Measurements from ENCODE around the gene PRKCA. TPM values are rescaled to one million over a fixed set of nuclear protein-coding genes. Genes with fewer than 3 reads are reported as not detected.
A peak's percentile ranks its signal among the peaks of the same experiment; 100 is the strongest.

The PRKCA gene
- total and polyA plus RNA-seq, 10 of the 15 experiments (the other 5 are each of a cell fraction or from before 2014, with no cell fraction given): 0.11 to 14.6 (median 0.72) TPM

GRCh38 chr17:66695098-66695497 lies 392.7 kb downstream of the PRKCA start:
- H3K27me3 ChIP-seq (replicated peaks in 1 of 2; ENCODE audit: control insufficient read depth in 2 of 2, insufficient read depth in 2 of 2, low read length in 1 of 2): no peaks in the 10 kb centered on the region
- no peaks in the 10 kb centered on the region for H3K36me3 ChIP-seq (ENCODE audit: control insufficient read depth in 2 of 2, insufficient read depth in 2 of 2, low read length in 1 of 2)
- FAIRE-seq (no peak), ATAC-seq (peak; percentile 26; the same call in 2 of the 3 replicates), DNase-seq (ENCODE audit: low read depth, low spot score) (no peak)
- CTCF ChIA-PET: interaction anchor here (0.5 to 2.2 kb wide), 9 partner anchors 8 to 791 kb away, joined by 3 to 9 read pairs (median 4); no protein-coding TSS in a partner anchor
- in situ Hi-C loops (cut with MboI) (no loop called here), intact Hi-C loops (cut with micrococcal nuclease; ENCODE audit: unreplicated experiment) (no loop called here)
- H3K4me3 ChIP-seq: no peak overlapping the region
- H4K20me1 ChIP-seq (ENCODE audit: control insufficient read depth, insufficient read depth): no peaks in the 10 kb centered on the region
- H3K27ac ChIP-seq (ENCODE audit: control insufficient read depth, insufficient read depth): no peak overlapping the region
- no peak overlapping the region for H2AFZ ChIP-seq (ENCODE audit: control insufficient read depth, low read depth, low read length)
- H3K79me2 ChIP-seq (ENCODE audit: control insufficient read depth, insufficient read depth, low read length): no peaks in the 10 kb centered on the region
- POLR2A ChIA-PET: interaction anchor here (0.7 to 1.3 kb wide), 3 partner anchors 9 to 543 kb away, joined by 3 to 6 read pairs (median 5); no protein-coding TSS in a partner anchor
- peaks cover 4% of the 10 kb centered on the region; the same call in 1 of the 2 replicates for H3K4me1 ChIP-seq (ENCODE audit: control insufficient read depth, insufficient read depth, low read length)
- WGBS (ENCODE audit: insufficient coverage, insufficient replicate concordance, low lambda C conversion rate, missing lambda C conversion rate): 5% methylated on average over 5 of the region's 5 CpGs
- no peak overlapping the region for H3K4me2 ChIP-seq (ENCODE audit: control insufficient read depth, insufficient read depth)
- no peak overlapping the region for H3K9ac ChIP-seq (ENCODE audit: control insufficient read depth, insufficient read depth, low read length)
- BruUV-seq (replicated peaks): no TSS peak
- RAD21 ChIA-PET (ENCODE audit: unreplicated experiment): interaction anchor here (1.8 to 2.5 kb wide), 2 partner anchors 10 to 15 kb away, joined by 4 to 17 read pairs; no protein-coding TSS in a partner anchor
- TF ChIP-seq SMARCA5 (IDR thresholded peaks at IDR 0.05) (no peak), ZBTB40 (IDR thresholded peaks at IDR 0.05; ENCODE audit: borderline replicate concordance) (no peak), NRF1 (conservative IDR thresholded peaks at IDR 0.05; ENCODE audit: low read depth, low read length) (no peak), CHD4 (IDR thresholded peaks at IDR 0.05) (no peak), MLLT1 (IDR thresholded peaks at IDR 0.05) (no peak), BMI1 (IDR thresholded peaks at IDR 0.05; ENCODE audit: borderline replicate concordance) (no peak), IKZF2 (IDR thresholded peaks at IDR 0.05) (0 out of 4 replicates have a peak, but pooled peaks of 1 of the 2 experiments have one; percentile 11)
- SMC1A ChIA-PET (ENCODE audit: uncharacterized antibody, unreplicated experiment): interaction anchor here (0.9 to 3.4 kb wide), 8 partner anchors 9 to 127 kb away, joined by 3 to 32 read pairs (median 4); no protein-coding TSS in a partner anchor
- H3K9me3 ChIP-seq (replicated peaks; ENCODE audit: control insufficient read depth, insufficient read depth, low read length): peaks cover 9% of the 10 kb centered on the region; the same call in 2 of the 3 replicates

Measured in GM12878 (cell line).